Measurements from ENCODE around the gene TARBP1. TPM values are rescaled to one million over a fixed set of nuclear protein-coding genes. Genes with fewer than 3 reads are reported as not detected.

The TARBP1 gene
- total RNA-seq, 1 donor from 2014 or later = 20.9 TPM

DNA sequence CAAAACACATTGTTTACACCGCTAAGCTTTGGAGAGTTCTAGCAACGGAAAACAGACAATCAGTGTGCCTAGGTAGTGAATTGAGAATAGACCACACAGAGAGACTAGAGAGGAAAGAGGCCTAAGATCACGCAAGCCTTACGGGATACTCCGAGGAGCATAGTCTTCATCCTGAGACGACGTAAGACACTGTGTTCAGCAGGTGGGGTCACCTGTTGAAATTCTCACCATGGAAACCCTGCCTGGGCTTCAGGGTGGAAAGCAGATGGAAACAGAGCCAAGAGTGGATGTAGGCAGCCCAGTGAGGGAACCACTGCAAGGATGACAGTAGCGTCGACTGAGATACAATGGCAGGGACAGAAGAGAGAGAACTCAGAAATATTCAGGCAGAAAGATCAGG lies 65.5 kb downstream of the TARBP1 start:
- no peaks in the 10 kb centered on the region for H3K9me3 ChIP-seq
- no peaks in the 10 kb centered on the region for H3K27me3 ChIP-seq
- H3K27ac ChIP-seq = no peak overlapping the region
- TF ChIP-seq POLR2AphosphoS5 (IDR thresholded peaks at IDR 0.05; ENCODE audit: insufficient read depth in 1 of 2, low read depth in 1 of 2) (no peak), POLR2A (IDR thresholded peaks at IDR 0.05) (no peak), CTCF (IDR thresholded peaks at IDR 0.05) (no peak)
- DNase-seq (ENCODE audit: extremely low spot score in 2 of 2) = no peak
- intact Hi-C loops (cut with DNase I) = no loop called here
- peaks cover 0 to 25% of the 10 kb centered on the region in 2 donors for H3K36me3 ChIP-seq
- H3K4me3 ChIP-seq = no peak overlapping the region
- no peaks in the 10 kb centered on the region for H3K4me1 ChIP-seq

DNA sequence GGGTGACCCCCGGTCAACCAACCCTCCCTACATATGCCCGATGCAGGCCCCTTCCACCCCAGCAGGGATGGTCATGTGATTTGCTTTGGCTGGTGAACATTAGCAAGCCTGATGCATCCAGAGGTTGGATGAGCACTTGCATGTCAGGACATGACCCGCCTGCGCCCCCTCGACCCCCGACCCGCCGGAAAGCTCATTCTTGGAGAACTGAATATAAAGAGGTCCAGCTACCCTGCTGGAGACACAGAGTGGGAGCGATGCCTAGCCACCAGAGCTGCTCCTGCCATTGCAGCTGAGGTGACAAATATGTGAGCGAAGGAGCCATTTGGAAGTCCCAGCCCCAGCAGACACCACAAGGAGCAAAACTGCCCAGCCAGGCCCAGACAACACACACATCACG lies 66.1 kb downstream of the TARBP1 start:
- Histone ChIP-seq H3K36me3 (peaks cover 0 to 25% of the 10 kb centered on the region in 2 donors), H3K4me3 (no peak overlapping the region), H3K9me3 (no peaks in the 10 kb centered on the region), H3K27me3 (no peaks in the 10 kb centered on the region), H3K4me1 (no peaks in the 10 kb centered on the region), H3K27ac (no peak overlapping the region)
- intact Hi-C loops (cut with DNase I) = no loop called here
- DNase-seq (ENCODE audit: extremely low spot score in 2 of 2) = no peak
- no peak for TF ChIP-seq CTCF (IDR thresholded peaks at IDR 0.05)
- TF ChIP-seq POLR2AphosphoS5 (IDR thresholded peaks at IDR 0.05; ENCODE audit: insufficient read depth in 1 of 2, low read depth in 1 of 2) = no peak
- no peak for TF ChIP-seq POLR2A (IDR thresholded peaks at IDR 0.05)

DNA sequence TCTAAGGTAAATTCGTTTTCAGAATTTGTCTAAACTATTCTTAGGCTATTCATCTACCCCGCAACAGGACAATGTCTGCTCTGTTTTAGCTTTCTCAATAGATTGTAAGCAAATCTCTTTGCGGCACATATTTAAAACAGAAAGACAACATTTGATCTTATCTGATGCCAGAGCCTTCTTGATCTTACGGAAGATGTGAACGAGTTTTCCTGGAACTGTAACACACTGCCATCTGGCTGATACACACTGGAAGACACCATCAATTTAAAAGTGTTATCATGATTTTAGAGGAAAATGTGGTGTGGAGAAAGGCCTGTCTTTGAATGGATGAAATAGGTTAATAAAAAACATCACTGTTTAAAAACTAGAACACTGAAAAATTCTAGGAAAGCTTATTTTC lies 69.7 kb downstream of the TARBP1 start:
- no peak overlapping the region for H3K4me3 ChIP-seq
- no peaks in the 10 kb centered on the region for H3K27me3 ChIP-seq
- no peak overlapping the region for H3K27ac ChIP-seq
- TF ChIP-seq POLR2AphosphoS5 (IDR thresholded peaks at IDR 0.05; ENCODE audit: insufficient read depth in 1 of 2, low read depth in 1 of 2) = no peak
- TF ChIP-seq CTCF (IDR thresholded peaks at IDR 0.05) = no peak
- no peak for TF ChIP-seq POLR2A (IDR thresholded peaks at IDR 0.05)
- DNase-seq (ENCODE audit: extremely low spot score in 2 of 2) = no peak
- H3K4me1 ChIP-seq = no peaks in the 10 kb centered on the region
- intact Hi-C loops (cut with DNase I) = no loop called here
- no peaks in the 10 kb centered on the region for H3K9me3 ChIP-seq
- H3K36me3 ChIP-seq = peaks cover 0 to 19% of the 10 kb centered on the region in 2 donors

GRCh38 chr1:234408757-234409156 lies 70.2 kb downstream of the TARBP1 start:
- DNase-seq (ENCODE audit: extremely low spot score in 2 of 2) = no peak
- Histone ChIP-seq H3K27ac (no peak overlapping the region), H3K27me3 (no peaks in the 10 kb centered on the region), H3K36me3 (peaks cover 0 to 14% of the 10 kb centered on the region in 2 donors), H3K4me1 (no peaks in the 10 kb centered on the region), H3K9me3 (no peaks in the 10 kb centered on the region), H3K4me3 (no peak overlapping the region)
- TF ChIP-seq CTCF (IDR thresholded peaks at IDR 0.05) = no peak
- no peak for TF ChIP-seq POLR2AphosphoS5 (IDR thresholded peaks at IDR 0.05; ENCODE audit: insufficient read depth in 1 of 2, low read depth in 1 of 2)
- no peak for TF ChIP-seq POLR2A (IDR thresholded peaks at IDR 0.05)
- intact Hi-C loops (cut with DNase I) = no loop called here

GRCh38 chr1:234406871-234407270 lies 72.1 kb downstream of the TARBP1 start:
- Histone ChIP-seq H3K4me3 (no peak overlapping the region), H3K27me3 (no peaks in the 10 kb centered on the region), H3K36me3 (no peaks in the 10 kb centered on the region), H3K27ac (no peak overlapping the region), H3K9me3 (no peaks in the 10 kb centered on the region), H3K4me1 (no peaks in the 10 kb centered on the region)
- intact Hi-C loops (cut with DNase I) = no loop called here
- TF ChIP-seq CTCF (IDR thresholded peaks at IDR 0.05) = no peak
- TF ChIP-seq POLR2A (IDR thresholded peaks at IDR 0.05) = no peak
- no peak for TF ChIP-seq POLR2AphosphoS5 (IDR thresholded peaks at IDR 0.05; ENCODE audit: insufficient read depth in 1 of 2, low read depth in 1 of 2)
- no peak for DNase-seq (ENCODE audit: extremely low spot score in 2 of 2)

All from vagina (tissue), 2 donors.